Neural progenitor cell (in vitro differentiated cells): ENCODE results near the gene C1QTNF2. TPM values are rescaled to one million over a fixed set of nuclear protein-coding genes. Genes with fewer than 3 reads are reported as not detected.

Experiments used
- DNase-seq: peaks from one replicate; pipeline ENCODE4 v3.0.0-alpha.2; 2016; ENCODE audit warnings: low spot score
- H2AFZ ChIP-seq: fragments of 200-600 bp; sonication (generic); replicated peaks from 2 replicates; pipeline ENCODE4 v1.6.1; 2016; ENCODE audit warnings: antibody characterized with exemption
- H3F3A ChIP-seq: fragments of 200-600 bp; sonication (generic); 2 replicates; pipeline ENCODE4 v1.6.1; 2016; ENCODE audit warnings: antibody characterized with exemption, low read depth
- H3K27ac ChIP-seq: fragments of 200-600 bp; sonication (generic); 2 replicates; pipeline ENCODE4 v1.5.1; 2016; ENCODE audit warnings: mild to moderate bottlenecking
- H3K27me3 ChIP-seq: fragments of 200-600 bp; sonication (generic); 2 replicates; pipeline ENCODE4 v1.6.1; 2016; ENCODE audit warnings: mild to moderate bottlenecking, moderate library complexity
- H3K36me3 ChIP-seq: fragments of 200-600 bp; sonication (generic); 2 replicates; pipeline ENCODE4 v1.5.1; 2016
- H3K4me1 ChIP-seq: fragments of 200-600 bp; sonication (generic); 2 replicates; pipeline ENCODE4 v1.6.1; 2016; ENCODE audit warnings: mixed run types
- H3K4me2 ChIP-seq: fragments of 200-600 bp; sonication (generic); 2 replicates; pipeline ENCODE4 v1.6.1; 2016
- H3K4me3 ChIP-seq: fragments of 200-600 bp; sonication (generic); 2 replicates; pipeline ENCODE4 v1.5.1; 2016
- H3K79me2 ChIP-seq: fragments of 200-600 bp; sonication (generic); 2 replicates; pipeline ENCODE4 v1.6.1; 2016; ENCODE audit warnings: low read depth
- H3K9ac ChIP-seq: fragments of 200-600 bp; sonication (generic); 2 replicates; pipeline ENCODE4 v1.6.1; 2016
- H3K9me3 ChIP-seq: fragments of 200-600 bp; sonication (generic); 2 replicates; pipeline ENCODE4 v1.5.1; 2016; ENCODE audit warnings: low read depth
- H4K20me1 ChIP-seq: fragments of 200-600 bp; sonication (generic); 2 replicates; pipeline ENCODE4 v1.6.1; 2016; ENCODE audit warnings: low read depth
- H3K27ac Mint-ChIP-seq: 3 replicates; pipeline ENCODE4 v1.8.0; 2021; ENCODE audit warnings: mixed read lengths
- H3K27me3 Mint-ChIP-seq: 2 replicates; pipeline ENCODE4 v1.8.0; 2022; ENCODE audit warnings: low read depth, mild to moderate bottlenecking, inconsistent platforms, moderate library complexity, mixed read lengths; ENCODE audit not compliant: insufficient read depth
- H3K36me3 Mint-ChIP-seq: 3 replicates; pipeline ENCODE4 v1.8.0; 2021; ENCODE audit warnings: mixed read lengths
- H3K4me1 Mint-ChIP-seq: 3 replicates; pipeline ENCODE4 v1.8.0; 2021; ENCODE audit warnings: mixed read lengths
- H3K4me3 Mint-ChIP-seq: 3 replicates; pipeline ENCODE4 v1.8.0; 2021; ENCODE audit warnings: mild to moderate bottlenecking, moderate library complexity, mixed read lengths
- H3K9me3 Mint-ChIP-seq: 3 replicates; pipeline ENCODE4 v1.8.0; 2020; ENCODE audit warnings: mixed read lengths
- EZH2 ChIP-seq: fragments of 200-600 bp; sonication (generic); IDR thresholded peaks from 2 replicates; pipeline ENCODE4 v1.6.1; 2017; ENCODE audit warnings: antibody characterized with exemption, mild to moderate bottlenecking, moderate library complexity
- EZH2phosphoT487 ChIP-seq: fragments of 200-600 bp; sonication (generic); IDR thresholded peaks from 2 replicates; pipeline ENCODE4 v1.6.1; 2017; ENCODE audit warnings: antibody characterized with exemption
- total RNA-seq: library from RNA; depleted of rRNA; stranded (reverse); fragments of >200 nt; gene quantifications from 2 replicates; pipeline ENCODE4 v1.2.3, GENCODE V29; 2015; ENCODE audit warnings: low replicate concordance
- TF ChIP-seq, protein P1 (sequence below): fragments of 200-600 bp; sonication (generic); IDR thresholded peaks from 2 replicates; pipeline ENCODE4 v1.5.1; 2017; ENCODE audit warnings: antibody characterized with exemption, mild to moderate bottlenecking

Gene C1QTNF2
- total RNA-seq, 1 donor from 2014 or later = 0.06 TPM

GRCh38 chr5:160367885-160368284 lies 2.5 kb downstream of the C1QTNF2 start:
- no peak overlapping the region for H2AFZ ChIP-seq
- H3K4me2 ChIP-seq = no peak overlapping the region
- no peaks in the 10 kb centered on the region for H3K36me3 ChIP-seq
- H3K4me1 ChIP-seq = peaks cover 12% of the 10 kb centered on the region
- no peak overlapping the region for H3K27ac ChIP-seq
- H3K27me3 ChIP-seq = peaks cover 46% of the 10 kb centered on the region
- H3K9me3 Mint-ChIP-seq = peaks cover 4% of the 10 kb centered on the region
- H3K4me1 Mint-ChIP-seq = peaks cover 21% of the 10 kb centered on the region
- no peaks in the 10 kb centered on the region for H4K20me1 ChIP-seq
- H3F3A ChIP-seq = peaks cover 9% of the 10 kb centered on the region
- H3K4me3 Mint-ChIP-seq = no peak overlapping the region
- no peak overlapping the region for H3K4me3 ChIP-seq
- H3K9me3 ChIP-seq = no peaks in the 10 kb centered on the region
- H3K27ac Mint-ChIP-seq = no peak overlapping the region
- DNase-seq = no peak
- no peaks in the 10 kb centered on the region for H3K36me3 Mint-ChIP-seq
- H3K9ac ChIP-seq = no peak overlapping the region
- no peaks in the 10 kb centered on the region for H3K79me2 ChIP-seq
- TF ChIP-seq, protein P1, sequence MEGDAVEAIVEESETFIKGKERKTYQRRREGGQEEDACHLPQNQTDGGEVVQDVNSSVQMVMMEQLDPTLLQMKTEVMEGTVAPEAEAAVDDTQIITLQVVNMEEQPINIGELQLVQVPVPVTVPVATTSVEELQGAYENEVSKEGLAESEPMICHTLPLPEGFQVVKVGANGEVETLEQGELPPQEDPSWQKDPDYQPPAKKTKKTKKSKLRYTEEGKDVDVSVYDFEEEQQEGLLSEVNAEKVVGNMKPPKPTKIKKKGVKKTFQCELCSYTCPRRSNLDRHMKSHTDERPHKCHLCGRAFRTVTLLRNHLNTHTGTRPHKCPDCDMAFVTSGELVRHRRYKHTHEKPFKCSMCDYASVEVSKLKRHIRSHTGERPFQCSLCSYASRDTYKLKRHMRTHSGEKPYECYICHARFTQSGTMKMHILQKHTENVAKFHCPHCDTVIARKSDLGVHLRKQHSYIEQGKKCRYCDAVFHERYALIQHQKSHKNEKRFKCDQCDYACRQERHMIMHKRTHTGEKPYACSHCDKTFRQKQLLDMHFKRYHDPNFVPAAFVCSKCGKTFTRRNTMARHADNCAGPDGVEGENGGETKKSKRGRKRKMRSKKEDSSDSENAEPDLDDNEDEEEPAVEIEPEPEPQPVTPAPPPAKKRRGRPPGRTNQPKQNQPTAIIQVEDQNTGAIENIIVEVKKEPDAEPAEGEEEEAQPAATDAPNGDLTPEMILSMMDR = no peak
- TF ChIP-seq EZH2 (no peak), EZH2phosphoT487 (no peak)
- H3K27me3 Mint-ChIP-seq = peaks cover 9% of the 10 kb centered on the region

DNA sequence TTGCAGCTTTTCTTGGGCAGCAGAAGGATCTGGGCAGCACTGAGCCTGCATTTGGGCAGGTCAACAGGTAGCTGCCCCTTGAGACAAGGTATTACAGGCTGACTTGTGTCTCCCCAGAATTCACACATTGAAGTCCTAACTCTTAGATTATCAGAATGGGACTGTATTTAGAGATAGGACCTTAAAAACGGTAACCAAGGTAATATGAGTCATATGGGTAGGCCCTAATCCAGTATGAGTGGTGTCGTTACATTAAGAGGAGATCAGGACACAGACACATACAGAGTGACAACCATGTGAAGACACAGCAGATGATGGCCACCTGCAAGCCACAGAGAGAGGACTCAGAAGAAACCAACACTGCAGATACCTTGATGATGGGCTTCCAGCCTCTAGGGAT lies 3.2 kb downstream of the C1QTNF2 start:
- DNase-seq = no peak
- H2AFZ ChIP-seq = no peak overlapping the region
- peaks cover 40% of the 10 kb centered on the region for H3K27me3 ChIP-seq
- H3K4me2 ChIP-seq = no peak overlapping the region
- Mint-ChIP-seq H3K4me1 (peaks cover 23% of the 10 kb centered on the region), H3K27ac (no peak overlapping the region), H3K27me3 (peaks cover 9% of the 10 kb centered on the region), H3K9me3 (peaks cover 4% of the 10 kb centered on the region), H3K4me3 (no peak overlapping the region), H3K36me3 (no peaks in the 10 kb centered on the region)
- H4K20me1 ChIP-seq = no peaks in the 10 kb centered on the region
- peaks cover 9% of the 10 kb centered on the region for H3F3A ChIP-seq
- H3K9ac ChIP-seq = no peak overlapping the region
- H3K79me2 ChIP-seq = no peaks in the 10 kb centered on the region
- no peaks in the 10 kb centered on the region for H3K36me3 ChIP-seq
- H3K4me1 ChIP-seq = peaks cover 14% of the 10 kb centered on the region
- TF ChIP-seq, protein P1 = no peak
- TF ChIP-seq EZH2phosphoT487 (no peak), EZH2 (no peak)
- no peak overlapping the region for H3K4me3 ChIP-seq
- no peaks in the 10 kb centered on the region for H3K9me3 ChIP-seq
- H3K27ac ChIP-seq = no peak overlapping the region

GRCh38 chr5:160366230-160366629 lies 4.2 kb downstream of the C1QTNF2 start:
- no peaks in the 10 kb centered on the region for H3K9me3 ChIP-seq
- peaks cover 23% of the 10 kb centered on the region for H3K4me1 Mint-ChIP-seq
- H3K4me2 ChIP-seq = no peak overlapping the region
- no peaks in the 10 kb centered on the region for H3K36me3 ChIP-seq
- H4K20me1 ChIP-seq = no peaks in the 10 kb centered on the region
- DNase-seq = no peak
- peaks cover 8% of the 10 kb centered on the region for H3F3A ChIP-seq
- H3K27ac ChIP-seq = no peak overlapping the region
- TF ChIP-seq EZH2 = no peak
- TF ChIP-seq, protein P1 = no peak
- TF ChIP-seq EZH2phosphoT487 = no peak
- no peak overlapping the region for H3K9ac ChIP-seq
- H3K27me3 ChIP-seq = peaks cover 30% of the 10 kb centered on the region
- no peak overlapping the region for H3K27ac Mint-ChIP-seq
- no peaks in the 10 kb centered on the region for H3K79me2 ChIP-seq
- H3K27me3 Mint-ChIP-seq = peaks cover 9% of the 10 kb centered on the region
- H3K4me3 ChIP-seq = no peak overlapping the region
- H3K4me1 ChIP-seq = peaks cover 14% of the 10 kb centered on the region
- no peak overlapping the region for H3K4me3 Mint-ChIP-seq
- no peak overlapping the region for H2AFZ ChIP-seq
- H3K9me3 Mint-ChIP-seq = peaks cover 4% of the 10 kb centered on the region
- no peaks in the 10 kb centered on the region for H3K36me3 Mint-ChIP-seq
